GM12874 (cell line): ENCODE results near the gene MYO1E.

Source experiments
- TF ChIP-seq, protein P1 (sequence below): IDR thresholded peaks from 2 replicates; pipeline ENCODE4 v1.5.1; 2011; ENCODE audit warnings: low read depth, mild to moderate bottlenecking, control low read depth, low read length, moderate library complexity; ENCODE audit not compliant: insufficient read depth

Gene MYO1E

DNA sequence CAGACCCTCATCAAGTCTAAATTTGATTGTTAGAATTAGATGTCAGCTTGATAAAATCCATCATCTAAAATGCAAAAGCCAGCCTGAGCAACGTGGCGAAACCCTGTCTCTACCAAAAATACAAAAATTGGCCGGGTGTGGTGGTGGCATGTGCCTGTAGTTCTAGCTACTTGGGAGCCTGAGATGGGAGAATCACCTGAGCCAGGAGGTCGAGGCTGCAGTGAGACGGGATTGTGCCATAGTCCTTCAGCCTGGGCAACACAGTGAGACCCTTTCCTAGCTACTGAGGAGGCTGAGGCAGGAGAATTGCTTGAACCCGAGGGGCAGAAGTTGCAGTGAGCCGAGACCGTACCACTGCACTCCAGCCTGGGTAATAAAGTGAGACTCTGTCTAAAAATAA lies 69.5 kb downstream of the MYO1E start:
- TF ChIP-seq, protein P1, sequence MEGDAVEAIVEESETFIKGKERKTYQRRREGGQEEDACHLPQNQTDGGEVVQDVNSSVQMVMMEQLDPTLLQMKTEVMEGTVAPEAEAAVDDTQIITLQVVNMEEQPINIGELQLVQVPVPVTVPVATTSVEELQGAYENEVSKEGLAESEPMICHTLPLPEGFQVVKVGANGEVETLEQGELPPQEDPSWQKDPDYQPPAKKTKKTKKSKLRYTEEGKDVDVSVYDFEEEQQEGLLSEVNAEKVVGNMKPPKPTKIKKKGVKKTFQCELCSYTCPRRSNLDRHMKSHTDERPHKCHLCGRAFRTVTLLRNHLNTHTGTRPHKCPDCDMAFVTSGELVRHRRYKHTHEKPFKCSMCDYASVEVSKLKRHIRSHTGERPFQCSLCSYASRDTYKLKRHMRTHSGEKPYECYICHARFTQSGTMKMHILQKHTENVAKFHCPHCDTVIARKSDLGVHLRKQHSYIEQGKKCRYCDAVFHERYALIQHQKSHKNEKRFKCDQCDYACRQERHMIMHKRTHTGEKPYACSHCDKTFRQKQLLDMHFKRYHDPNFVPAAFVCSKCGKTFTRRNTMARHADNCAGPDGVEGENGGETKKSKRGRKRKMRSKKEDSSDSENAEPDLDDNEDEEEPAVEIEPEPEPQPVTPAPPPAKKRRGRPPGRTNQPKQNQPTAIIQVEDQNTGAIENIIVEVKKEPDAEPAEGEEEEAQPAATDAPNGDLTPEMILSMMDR: no peak

DNA sequence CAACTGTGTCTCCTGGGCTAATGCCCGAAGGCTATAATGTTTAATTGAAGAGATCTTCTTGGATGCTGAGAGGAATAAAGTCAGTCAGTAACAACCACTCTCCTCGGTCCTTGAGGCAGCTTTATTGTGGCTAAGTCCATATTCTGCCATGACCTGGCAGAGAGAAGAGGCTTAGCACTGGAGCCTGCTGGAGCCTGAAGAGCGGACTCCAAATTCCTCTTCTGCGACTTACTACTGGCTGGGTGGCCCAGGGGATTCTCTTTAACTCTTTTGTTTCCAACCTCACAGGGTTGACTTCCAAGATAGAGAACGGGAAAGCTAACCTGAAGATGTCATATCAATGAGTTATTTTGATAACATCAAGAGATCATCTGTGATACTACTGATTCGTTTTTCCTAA lies 71.1 kb downstream of the MYO1E start:
- TF ChIP-seq, protein P1: no peak

DNA sequence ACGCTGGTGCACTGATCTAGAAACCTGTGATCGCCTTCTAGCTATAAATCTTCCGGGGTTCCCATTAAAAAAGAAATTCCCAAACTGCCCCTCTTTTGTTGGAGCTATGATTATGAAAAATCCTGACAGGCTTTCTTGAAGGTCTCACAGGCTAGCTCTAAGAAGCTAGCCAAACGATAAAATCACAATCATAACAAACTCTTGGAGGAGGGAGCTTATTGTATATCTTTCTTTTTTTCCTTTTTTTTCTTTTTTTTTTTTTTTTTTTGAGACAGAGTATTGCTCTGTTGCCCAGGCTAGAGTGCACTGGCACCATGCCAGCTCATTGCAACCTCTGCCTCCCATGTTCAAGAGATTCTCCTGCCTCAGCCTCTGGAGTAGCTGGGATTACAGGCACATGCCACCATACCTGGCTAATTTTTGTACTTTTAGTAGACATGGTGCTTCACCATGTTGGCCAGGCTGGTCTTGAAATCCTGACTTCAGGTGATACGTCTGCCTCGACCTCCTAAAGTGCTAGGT lies 72.0 kb downstream of the MYO1E start:
- TF ChIP-seq, protein P1: no peak

DNA sequence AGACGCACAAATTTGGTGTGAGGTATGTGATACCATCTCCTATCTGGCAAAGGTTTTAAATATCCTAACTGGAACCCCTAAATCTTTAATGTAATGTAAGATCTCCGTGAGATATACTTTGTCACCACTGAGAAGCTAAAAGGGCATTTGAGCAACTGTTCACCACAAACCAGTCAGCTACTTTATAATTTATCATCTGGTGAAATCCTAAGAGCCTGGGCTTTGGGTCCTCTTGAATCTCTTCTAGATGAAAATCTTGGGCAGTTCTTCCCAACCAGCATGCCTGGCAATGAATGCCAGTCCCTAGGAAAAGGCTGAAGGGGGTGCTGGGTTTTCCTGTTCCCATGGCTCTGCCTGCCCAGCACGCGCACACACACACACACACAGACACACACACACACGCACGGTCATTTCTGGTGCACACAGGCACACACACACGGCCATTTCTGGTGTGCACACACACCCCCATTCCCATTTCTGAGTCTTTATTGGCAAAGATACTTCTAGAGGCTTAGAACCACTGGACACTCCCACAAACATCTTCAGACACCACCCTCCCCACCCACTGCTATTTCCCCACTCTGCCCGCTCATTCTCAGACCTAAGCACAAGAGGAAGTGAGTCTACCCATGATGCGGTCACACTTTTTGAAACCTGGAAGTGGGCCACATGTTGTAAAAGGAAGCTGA lies 72.6 kb downstream of the MYO1E start:
- TF ChIP-seq, protein P1: no peak

DNA sequence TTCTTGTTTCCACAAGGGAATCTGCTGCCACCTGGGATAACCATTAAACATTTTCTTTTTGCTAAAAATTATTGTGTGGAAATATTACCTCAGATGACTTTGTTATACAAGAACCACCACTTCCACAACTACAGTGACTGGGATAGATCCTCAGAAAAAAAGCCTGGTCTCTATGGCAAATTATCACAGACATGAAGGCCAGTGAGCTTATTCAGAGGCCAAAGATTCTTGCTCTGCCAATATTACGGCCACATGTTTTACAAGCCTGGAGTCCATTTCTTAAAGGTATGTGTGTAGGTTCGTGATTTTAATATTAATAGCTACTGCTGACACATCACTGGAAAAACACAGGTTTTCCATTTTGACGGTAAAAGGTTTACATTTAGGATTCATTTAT lies 73.8 kb downstream of the MYO1E start:
- TF ChIP-seq, protein P1: no peak

DNA sequence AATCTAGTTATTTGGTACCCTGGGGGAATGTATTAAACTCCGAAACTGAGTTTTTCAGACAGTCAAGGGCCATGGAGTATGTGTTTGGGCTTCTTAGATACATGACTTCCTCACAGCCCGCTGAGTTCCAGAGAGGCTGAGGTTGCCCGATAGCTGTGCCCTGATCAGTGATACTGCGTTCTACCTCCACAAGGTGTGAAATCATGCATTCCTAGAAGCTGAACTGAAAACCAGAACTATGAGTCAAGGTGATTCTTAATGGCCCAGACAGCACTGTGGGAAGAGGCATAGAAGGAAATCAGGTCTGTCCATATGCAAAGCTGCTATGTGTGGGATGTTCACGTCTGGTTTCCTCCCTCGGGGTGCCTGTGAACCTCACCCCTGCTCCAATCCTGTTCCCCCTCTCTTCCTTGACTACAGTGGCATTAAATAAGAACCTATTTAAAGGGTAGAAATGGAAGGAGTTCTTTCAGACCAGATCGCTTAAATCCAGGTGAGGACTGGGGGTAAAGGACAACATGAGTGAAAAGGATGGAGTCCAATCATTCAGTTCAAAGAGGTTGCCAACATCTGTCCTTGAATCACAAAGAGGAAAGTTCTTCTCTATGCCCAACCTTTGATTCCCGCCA lies 74.3 kb downstream of the MYO1E start:
- TF ChIP-seq, protein P1: no peak

DNA sequence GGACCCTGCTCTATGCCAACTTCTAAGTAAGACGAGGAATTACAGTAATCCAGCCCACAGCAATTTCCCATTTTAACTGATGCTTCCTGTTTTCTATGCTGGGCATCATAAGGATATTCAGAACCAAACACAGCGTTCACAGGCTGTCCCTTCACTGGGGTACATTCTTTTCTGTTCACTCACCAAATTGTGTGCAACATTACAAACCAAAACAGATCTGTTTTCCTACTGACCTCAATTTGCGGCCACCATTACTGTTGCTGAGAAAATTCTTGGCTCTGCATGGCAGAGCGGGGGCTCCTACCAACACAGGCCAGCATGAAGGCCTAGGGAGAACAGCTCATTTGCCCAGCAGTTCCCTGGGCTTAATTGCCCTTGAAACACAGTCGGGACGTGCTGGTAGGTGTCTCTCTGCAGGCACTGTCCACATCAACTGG lies 76.5 kb downstream of the MYO1E start:
- TF ChIP-seq, protein P1: no peak
